Panc1 (cell line): ENCODE measurements around the gene EYS.

Experiments
- TCF7L2 ChIP-seq: IDR thresholded peaks from 2 replicates; pipeline ENCODE4 v1.6.1; 2011; ENCODE audit warnings: mild to moderate bottlenecking, low read depth, low read length, inconsistent platforms
- TF ChIP-seq, protein P1 (sequence below): fragments of 450-650 bp; IDR thresholded peaks from 2 replicates; pipeline ENCODE4 v1.5.1; 2017; ENCODE audit warnings: mild to moderate bottlenecking

DNA sequence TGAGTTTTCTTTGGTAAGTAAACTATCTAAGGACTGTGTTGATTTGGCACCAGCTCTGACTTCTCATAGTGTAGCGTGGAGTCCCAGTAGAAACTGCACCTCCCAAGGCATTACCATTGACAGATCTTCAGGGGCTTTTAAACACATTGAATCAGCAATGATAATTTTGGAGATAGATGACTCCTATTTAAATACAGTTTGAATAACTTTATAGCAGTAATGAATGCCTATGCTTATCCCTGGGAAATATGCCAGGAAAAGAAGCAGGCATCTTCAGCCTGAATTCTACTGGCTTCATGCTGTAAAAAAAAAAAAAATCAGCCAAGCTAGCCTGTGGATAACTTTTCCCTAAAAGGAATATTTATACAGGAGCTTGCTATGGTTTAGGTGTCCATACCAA lies 895.9 kb downstream of the EYS start:
- TF ChIP-seq, protein P1, sequence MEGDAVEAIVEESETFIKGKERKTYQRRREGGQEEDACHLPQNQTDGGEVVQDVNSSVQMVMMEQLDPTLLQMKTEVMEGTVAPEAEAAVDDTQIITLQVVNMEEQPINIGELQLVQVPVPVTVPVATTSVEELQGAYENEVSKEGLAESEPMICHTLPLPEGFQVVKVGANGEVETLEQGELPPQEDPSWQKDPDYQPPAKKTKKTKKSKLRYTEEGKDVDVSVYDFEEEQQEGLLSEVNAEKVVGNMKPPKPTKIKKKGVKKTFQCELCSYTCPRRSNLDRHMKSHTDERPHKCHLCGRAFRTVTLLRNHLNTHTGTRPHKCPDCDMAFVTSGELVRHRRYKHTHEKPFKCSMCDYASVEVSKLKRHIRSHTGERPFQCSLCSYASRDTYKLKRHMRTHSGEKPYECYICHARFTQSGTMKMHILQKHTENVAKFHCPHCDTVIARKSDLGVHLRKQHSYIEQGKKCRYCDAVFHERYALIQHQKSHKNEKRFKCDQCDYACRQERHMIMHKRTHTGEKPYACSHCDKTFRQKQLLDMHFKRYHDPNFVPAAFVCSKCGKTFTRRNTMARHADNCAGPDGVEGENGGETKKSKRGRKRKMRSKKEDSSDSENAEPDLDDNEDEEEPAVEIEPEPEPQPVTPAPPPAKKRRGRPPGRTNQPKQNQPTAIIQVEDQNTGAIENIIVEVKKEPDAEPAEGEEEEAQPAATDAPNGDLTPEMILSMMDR: no peak
- no peak for TF ChIP-seq TCF7L2
